HG02571 (cell line): ENCODE measurements around the gene PAQR7.

Experiments used
- ATAC-seq: cut with Tn5 transposase; IDR thresholded peaks from one replicate; pipeline ENCODE4 v1.9.1; 2021; ENCODE audit warnings: mild to moderate bottlenecking, moderate library complexity; ENCODE audit not compliant: unreplicated experiment

The PAQR7 gene

DNA sequence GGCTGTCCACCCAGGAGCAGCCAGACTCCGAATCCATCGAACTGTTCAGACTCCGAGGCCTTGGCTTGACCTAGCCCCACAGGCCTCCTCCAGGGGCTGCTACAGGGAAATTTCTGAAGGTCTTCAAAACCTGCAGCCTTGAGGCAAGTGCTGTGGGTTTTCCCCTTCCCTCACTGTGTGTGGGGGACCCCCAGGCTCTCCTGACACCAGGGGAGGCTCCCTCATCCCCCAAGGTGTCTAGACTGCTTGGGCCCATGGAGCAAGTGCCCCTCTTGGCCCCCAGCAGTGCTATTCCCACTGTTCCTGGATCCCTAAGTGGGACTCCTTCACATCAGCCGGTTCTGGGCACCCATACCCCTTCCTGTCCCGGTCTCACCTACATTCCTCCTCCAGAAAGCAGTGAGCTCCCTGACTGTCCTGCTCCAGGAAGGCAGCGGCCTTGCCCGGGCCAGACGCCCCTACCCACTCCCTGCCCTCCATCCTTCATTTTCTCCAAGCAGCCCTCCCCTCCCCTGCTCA is 814 bp downstream of the PAQR7 start:
- no peak for ATAC-seq

DNA sequence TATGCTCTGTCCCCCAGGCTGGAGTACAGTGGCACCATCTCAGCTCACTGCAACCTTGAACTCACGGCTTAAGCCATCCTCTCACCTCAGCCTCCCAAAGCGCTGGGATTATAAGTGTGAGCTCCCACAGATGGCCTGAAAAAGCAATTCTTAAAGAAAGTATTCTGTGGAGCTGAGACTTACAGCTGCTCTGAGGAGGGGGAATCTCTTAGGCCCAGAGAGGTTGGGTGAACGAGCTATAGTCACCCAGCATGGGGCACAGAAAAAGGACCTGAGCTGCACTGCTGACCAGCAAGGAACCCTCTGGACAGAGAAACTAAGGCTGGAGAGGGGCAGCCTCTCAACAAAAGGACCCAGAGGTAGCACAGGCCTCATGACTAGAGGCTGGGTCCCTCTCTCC is 1.3 kb downstream of the PAQR7 start:
- no peak for ATAC-seq

DNA sequence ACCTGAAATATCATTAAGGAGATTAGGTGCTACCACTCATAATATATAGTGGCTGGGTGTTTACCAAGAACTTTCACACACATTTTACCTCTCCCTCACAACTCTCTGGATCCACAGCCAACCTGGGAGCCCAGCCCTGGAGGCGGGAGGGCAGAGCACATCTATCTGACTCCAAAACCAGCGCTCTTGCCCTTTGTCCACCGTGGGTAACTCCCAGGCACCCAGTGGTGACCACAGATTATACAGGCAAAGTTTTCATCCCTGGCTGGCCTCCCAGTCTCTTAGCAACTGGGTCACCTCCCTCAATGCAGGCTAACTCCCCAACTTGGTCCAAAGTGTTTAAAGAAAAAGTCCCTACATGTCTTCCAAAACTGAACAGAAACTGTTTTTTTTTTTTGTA is 2.4 kb downstream of the PAQR7 start:
- no peak for ATAC-seq

DNA sequence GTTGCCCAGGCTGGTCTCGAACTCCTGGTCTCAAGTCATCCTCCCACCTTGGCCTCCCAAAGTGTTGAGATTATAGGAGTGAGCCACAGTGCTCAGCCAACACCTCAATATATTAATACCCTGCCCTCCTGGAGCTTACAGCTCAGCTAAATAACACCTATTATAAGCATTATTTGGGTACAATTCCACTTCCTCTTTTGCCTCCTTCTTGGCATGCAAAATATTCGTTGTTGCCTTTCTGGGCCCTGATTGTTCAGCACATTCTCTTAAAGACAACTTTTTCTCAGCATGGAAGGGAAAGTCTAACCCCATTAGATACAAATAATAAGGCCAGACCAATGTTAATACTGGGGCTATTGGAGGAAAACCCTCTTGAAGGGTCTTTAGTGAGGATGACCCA is 2.8 kb downstream of the PAQR7 start:
- no peak for ATAC-seq

DNA sequence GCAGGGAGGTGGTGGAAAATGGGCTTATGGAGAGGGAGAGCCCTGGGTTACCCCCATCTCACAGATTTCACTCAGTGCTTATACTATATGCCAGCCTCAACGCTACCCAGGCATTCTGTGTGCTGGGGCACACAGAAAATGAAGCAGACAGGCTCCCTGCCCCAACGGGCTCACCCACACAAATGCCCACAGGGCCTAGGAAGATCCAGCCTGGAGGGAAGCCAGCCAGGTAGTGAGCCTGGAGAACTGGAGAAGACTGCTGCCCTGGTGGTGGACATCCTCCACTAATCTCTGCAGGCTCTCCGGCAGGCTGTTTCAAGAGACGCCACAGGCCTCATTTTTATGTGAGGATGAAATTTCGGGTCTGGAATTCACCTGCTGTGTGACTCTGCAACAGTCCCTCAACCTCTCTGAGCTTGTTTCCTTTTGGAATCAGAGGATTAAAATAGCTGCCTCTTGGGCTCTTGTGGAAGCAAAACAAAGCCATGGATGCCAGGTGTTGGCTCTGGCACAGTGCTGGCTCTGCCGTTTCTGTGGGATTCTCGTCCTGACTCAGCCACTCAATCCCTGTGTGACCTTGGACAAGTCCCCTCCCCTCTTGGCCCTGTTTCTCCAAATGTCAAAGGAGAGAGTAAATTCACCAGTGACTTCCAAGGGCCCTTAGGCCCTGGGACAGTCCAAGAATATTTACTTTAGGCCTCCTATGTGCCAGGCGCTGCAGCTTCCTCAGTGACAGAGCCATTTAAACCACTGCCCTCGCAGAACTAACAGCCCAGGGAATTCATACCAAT is 3.6 kb downstream of the PAQR7 start:
- ATAC-seq, result no peak

DNA sequence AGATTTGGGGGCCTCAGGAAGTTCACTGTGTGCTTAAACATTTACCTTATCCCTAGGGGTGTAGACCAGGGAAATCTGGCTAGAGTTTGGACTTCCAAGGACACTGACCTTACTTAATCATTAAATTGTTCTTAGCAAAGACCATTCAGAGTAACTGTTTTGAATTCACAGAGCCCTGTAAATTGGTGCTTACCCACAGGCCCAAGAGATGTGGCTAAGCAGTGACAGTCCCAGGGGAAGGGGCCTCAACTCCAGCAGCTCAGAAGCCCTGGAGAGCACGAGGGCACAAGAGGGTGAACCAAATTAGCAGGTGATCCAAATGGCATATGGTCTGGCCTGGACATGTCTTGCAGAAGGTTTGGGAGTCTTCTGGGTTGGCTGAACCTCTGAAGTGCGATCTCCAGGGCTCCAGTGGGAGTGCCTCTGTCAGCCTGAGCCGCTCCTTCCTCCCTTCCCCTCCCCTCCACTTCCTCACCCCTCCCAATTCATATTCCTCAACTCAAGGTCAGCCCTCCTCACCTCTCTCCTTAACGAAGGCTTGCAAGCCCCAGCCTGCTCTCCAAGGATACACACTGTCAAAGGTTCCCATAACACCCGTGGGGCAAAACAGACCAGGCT is 4.3 kb downstream of the PAQR7 start:
- no peak for ATAC-seq

DNA sequence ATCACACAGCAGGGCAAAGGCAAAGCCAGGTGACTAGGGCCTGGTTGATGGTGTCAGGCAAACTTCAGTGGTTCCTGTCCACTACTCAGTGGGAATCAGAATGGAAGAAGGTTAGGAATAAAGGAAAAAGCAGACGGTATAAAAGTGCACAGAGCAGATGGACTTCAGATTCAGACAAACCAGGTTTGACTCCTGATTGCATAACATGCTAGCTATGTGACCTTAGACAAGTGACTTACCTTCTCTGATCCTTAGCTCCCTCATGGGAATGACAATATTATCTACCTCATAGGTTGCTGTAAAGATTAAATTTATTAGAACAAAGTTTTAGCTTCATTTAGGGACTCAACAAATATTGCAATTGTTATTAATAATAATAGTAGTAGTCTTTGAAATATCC is 4.9 kb downstream of the PAQR7 start:
- ATAC-seq, result no peak

DNA sequence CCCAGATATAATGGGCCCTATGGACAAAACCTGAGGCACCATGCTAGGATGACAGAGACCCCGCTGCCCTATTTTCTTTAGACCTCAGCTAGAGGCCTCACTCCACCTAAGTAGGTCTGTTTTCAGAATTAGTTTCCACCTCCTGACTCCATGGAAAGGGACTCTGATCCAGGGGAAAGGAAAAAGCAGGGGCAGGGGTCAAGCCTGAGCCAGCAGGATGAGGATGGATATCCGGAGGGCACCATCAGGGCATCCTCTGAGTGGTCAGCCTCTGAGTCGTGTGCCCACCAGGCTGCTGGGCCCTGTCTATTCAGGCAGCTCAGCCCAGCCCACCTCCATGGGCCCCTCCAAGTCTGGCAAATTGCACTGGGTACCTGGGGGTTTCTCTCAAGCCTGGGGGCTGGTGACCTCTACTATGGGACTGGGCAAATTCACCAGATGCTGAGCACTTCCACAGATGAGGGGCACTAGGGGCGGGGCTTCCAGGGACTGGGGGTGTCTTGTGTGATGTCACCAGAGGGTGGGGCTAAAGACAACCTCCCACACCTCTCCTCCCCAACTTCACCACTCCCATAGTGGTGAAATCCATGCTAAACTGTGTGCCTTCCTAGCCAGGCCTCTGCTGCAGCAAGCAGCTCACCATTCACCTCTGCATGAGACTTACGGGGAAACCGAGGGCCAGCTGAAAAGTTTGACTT is 5.5 kb downstream of the PAQR7 start:
- ATAC-seq, result no peak

DNA sequence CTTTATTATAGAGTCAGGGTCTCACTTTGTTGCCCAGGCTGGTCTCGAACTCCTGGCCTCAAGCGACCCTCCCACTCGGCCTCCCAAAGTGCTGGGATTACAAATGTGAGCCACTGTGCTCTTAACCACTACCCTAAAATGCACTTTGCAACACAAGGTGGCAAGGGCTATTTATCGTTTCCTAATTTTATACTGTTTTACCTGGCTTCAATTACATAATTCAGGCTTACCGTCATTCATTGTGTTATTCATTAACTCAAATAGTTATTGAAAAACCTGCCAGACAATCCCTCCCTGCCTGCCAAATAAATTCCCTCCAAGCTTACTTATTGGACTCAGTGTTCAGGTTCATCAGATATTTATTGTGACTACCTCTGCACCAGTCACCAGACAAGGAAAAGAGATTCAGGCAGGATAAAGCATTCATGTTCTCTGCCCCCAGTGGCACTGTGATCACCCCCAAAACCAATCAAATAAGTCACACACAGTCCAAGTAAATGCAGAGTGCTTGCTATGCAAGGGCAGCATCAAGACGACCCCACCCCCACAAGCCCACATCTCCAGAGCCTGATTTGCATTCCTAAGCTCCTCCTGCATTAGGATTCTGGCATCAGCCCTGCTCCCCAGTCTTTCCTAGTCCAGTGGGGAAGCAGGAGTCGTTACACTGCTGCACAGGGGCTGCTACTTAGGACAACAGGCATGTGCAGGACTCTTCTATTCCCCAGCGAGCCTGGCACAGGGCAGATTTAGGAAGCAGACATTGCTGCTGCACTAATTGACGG is 8.1 kb downstream of the PAQR7 start:
- ATAC-seq, result no peak

DNA sequence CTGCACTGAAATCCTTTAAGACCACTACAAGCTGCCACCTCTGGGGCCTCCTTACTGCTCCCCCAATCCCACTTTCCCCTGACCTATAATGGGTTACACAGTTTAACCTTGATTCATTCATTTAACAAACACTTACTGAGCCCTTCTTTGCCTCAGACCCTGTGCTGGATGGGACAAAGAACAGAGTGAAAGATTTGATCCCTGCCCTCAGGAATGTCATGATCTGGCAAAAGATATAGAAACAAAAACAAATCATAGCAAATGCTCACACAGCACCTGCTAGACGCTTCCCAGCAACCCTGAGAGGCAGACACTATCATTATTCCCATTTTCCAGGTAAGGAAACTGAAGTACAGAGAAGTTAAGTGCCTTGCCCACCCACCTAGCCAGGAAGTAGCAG is 9.2 kb downstream of the PAQR7 start:
- ATAC-seq, result no peak

DNA sequence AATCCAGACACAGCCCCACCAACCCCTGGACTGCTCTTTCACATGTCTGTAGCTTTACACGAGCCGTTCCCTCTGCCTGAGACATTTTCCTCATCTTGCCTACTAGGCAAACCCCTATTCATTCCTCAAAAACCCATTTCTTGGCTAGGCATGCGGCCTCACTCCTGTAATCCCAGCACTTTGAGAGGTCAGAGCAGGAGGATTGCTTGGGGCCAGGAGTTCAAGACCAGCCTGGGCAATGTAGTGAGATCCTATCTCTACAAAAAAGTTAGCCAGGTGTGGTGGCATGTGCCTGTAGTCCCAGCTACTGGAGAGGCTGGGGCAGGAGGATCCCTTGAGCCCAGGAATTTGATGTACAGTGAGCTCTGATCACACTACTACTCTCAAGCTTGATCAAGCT is 11.1 kb downstream of the PAQR7 start:
- no peak for ATAC-seq

DNA sequence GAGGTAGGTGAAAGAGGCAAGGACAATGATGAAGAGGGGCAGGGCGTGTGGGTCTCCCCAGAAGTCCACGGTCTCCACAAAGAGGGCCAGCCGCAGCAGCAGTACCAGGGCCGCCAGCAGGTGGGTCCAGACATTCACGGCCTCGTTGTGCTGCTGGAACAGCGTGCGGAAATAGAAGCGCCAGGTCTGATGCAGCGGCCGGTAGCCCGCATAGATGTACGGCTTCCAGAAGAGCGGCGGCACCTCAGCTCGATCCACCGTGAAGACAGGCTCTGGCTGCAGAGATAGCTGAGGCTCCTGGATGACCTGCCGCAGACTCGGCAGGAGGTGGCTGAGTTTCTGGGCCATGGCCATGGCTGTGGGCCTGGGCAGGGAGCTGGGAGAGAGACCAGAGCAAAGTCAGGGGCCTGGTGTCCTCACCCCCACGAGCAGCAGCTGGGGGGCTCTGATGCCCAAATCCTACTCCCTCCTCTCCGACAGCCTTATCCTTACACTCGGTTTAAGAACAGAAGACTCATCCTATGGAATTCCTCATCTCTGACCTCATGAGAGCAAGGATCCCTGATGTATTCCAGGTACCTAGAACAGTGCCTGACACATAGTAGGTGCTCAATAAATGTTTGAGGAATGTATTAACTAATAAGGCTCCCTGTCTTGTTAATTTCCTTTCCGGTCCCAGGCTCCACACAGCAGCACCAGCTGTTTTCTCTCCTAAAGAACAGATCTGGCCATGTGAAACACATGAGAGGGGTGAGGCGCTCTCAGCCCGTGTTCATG is 11.8 kb downstream of the PAQR7 start:
- no peak for ATAC-seq

DNA sequence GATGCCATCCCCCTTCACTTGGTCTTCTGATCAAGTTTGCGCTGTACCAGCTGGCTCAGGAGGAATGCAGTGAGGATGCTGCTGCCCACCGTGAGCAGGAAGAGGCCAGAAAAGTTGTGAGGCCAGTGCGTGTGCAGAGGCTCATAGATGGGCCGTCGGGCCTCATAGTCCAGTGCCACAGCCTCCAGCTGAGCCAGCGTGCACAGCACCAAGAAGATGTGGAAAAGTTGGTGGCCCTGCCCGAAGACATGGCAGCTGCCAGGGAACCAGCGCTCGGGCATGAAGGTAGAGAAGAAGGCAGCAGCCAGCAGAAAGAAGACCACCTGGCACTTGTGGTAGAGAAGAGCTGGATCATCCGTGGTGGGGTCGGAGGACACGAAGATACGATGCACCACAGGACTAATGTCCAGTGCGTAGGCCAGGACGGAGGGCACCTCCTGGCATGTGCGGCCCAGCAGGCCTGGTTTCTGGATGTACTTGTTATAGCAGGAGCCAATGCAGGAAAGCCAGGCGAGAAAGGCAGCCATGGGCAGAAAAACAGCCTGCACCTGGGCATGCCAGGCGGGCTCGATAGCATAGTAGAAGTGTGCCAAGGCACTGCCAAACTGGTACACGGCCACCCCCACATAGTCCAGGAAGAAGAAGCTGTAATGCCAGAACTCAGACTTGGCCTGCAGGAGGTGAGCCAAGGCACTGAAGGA is 12.6 kb downstream of the PAQR7 start:
- ATAC-seq, result no peak

DNA sequence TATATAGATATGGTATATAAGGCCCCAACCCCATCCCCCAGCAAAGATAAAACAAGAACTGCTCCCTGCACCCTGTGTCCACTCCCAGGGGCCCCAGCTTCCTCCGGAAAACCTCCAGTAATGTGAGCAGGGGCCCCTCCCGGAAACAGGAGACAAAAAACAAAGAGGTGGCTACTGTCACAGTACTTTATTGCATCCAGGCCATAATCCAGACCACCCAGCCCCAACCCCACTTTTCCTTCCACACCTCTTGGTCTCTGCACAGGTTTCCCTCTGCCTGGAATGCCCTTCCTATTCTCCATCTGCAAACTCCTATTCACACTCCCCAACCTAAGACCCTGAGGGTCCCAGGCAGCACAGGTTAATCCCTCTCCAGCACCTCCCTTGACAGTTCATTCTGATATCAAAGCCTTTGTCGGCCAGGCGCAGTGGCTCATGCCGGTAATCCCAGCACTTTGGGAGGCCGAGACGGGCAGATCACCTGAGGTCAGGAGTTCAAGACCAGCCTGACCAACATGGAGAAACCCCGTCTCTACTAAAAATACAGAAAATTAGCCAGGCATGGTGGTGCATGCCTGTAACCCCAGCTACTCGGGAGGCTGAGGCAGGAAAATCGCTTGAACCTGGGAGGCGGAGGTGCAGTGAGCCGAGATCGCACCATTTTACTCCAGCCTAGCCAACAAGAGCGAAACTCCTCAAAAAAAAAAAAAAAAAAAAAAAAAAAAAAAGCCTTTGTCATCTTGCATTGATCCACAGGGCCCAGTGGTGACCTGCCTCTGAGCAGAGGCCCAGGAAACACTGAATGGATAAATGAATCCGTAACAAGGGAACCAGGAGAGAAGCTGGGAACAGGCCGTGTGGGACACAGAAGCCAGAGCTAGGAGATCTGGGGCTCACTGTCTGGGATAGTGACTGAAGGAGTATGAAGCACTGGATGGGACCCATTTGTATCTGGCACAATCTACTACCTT is 13.9 kb downstream of the PAQR7 start:
- ATAC-seq, result no peak

DNA sequence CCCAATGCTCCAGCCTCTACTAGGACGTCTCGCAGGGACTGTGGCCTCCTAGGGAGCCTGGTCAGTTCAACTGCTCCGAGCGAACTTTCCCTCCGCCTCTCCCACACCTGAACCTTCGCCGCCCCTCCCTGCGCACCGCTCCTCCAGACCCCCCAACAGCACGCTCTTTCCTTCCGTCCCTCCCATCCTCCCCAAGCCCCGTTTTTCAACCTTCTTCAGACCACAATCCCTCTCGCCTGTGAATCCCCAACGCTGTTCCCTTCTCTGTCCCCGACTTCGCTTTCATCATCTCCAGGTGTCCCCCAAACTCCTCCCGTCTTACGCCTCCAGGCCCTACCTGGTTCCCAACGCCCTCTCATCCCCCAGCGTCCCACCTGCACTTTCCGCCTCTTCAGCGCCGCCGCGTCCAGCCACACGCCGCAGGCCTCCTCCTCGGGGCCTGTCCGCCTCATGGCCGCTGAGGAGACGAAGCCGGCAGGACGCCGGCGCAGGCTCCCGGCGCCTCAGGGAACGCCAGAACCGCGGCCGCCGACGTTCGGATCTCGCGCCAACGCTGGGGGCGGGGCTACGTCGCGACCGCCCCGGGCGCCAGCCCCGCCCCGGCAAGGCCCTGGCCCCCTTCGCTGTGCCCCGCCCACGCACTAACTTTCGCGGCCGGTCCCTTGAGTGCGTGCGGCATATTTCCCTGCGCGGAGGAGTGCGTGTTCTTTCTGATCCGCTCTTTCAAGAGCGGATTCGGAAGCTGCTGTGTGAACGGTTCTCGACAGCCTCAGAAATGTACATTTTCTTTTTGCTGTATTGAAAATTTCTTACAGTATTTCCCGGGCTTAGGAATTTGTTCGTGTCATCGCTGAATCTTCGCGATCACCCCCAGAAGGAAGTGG is 16.4 kb downstream of the PAQR7 start, which contains the start of gene AUNIP:
Gene AUNIP, minus strand, starts transcription at position 552 of the 884 bp plus-strand sequence. Its CDS starts 100 bp downstream, at position 452.
- peak; percentile 76 for ATAC-seq

DNA sequence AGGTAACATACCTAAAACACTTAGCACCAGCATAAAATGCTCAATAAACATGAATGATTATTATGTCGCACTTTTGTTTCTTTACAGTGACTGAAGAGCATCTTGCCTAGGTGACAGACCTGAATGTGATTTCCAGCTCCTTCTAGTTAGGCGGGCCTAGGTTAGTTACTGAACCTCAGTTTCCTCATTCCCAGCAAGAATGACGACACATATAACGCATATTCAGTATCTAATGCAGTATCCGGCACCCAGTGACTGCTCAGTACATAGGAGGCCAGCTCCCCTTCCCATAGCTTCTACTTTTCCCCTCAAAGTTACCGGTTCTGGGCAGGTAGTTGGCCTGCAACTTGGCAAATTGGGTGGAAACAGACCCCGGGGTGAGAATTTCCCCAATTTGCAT is 17.0 kb downstream of the PAQR7 start:
- no peak for ATAC-seq

DNA sequence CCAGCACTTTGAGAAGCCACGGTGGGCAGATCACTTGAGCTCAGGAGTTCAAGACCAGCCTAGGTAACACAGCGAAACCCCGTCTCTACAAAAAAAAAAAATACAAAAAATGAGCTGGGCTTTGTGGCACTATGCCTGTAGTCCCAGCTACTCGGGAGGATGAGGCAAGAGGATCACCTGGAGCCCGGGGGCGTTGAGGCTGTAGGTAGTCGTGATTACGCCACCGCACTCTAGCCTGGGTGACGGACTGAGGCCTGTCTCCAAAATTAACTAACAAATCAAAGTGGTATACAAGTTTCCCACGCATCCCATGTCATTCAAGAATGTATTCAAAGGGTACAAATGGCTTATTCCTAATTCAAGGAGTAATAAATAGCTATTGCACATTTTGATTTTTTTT is 18.7 kb downstream of the PAQR7 start:
- no peak for ATAC-seq
